GM19035 (cell line): ENCODE data around the gene MED12.

Experiments used
- ATAC-seq: cut with Tn5 transposase; IDR thresholded peaks from one replicate; pipeline ENCODE4 v1.9.1; 2021; ENCODE audit not compliant: unreplicated experiment

The MED12 gene

GRCh38 chrX:71191248-71191647 is 72.9 kb downstream of the MED12 start:
- no peak for ATAC-seq
